ENCODE data around the gene TMEM242. TPM values are rescaled to one million over a fixed set of nuclear protein-coding genes. Genes with fewer than 3 reads are reported as not detected.

TMEM242 gene
- total and polyA plus RNA-seq, 2 of the 8 experiments (the other 6 are each of a cell fraction or from before 2014, with no cell fraction given), result 2.4 to 9.0 TPM

GRCh38 chr6:157304899-157305663 lies 18.2 kb downstream of the TMEM242 start:
- 92 to 100% methylated on average over 2 to 12 of the region's 12 CpGs for WGBS, 2 experiments (ENCODE audit: extremely low coverage in 1 of 2, insufficient coverage in 1 of 2, insufficient read length in 1 of 2, insufficient replicate concordance in 2 of 2, low coverage in 1 of 2, low lambda C conversion rate in 2 of 2, missing lambda C conversion rate in 1 of 2)
- no peak for FAIRE-seq
- no peak overlapping the region for H2BK12ac ChIP-seq (ENCODE audit: low read depth, low read length)
- H3K79me2 ChIP-seq (ENCODE audit: control insufficient read depth in 1 of 2, insufficient read depth in 2 of 2, low read length in 2 of 2), result no peaks in the 10 kb centered on the region; a peak in 1 of 4 replicates
- H3K27ac ChIP-seq (ENCODE audit: low read depth, low read length), result no peak overlapping the region
- no peak overlapping the region for H3K14ac ChIP-seq (ENCODE audit: insufficient read length)
- no peak overlapping the region for H3K9ac ChIP-seq (replicated peaks in 1 of 4; ENCODE audit: extremely low read depth in 1 of 4, low read depth in 3 of 4, low read length in 3 of 4)
- H3K4me1 ChIP-seq (replicated peaks in 1 of 4; ENCODE audit: control insufficient read depth in 3 of 4, insufficient read depth in 4 of 4, low read length in 3 of 4), result peaks cover 0 to 4% (median 3%) of the 10 kb centered on the region in 4 experiments; a peak in 4 of 7 replicates
- no peak overlapping the region for H2AFZ ChIP-seq (ENCODE audit: low read length)
- no peaks in the 10 kb centered on the region for H3K23me2 ChIP-seq (ENCODE audit: low read depth, low read length)
- H2BK120ac ChIP-seq (replicated peaks; ENCODE audit: low read depth, low read length), result no peak overlapping the region
- H3K56ac ChIP-seq (replicated peaks; ENCODE audit: insufficient read length, low read depth, low read length), result no peak overlapping the region
- H4K20me1 ChIP-seq (replicated peaks in 1 of 2; ENCODE audit: control insufficient read depth in 1 of 2, insufficient read depth in 2 of 2, low read length in 2 of 2), result no peaks in the 10 kb centered on the region
- no peak overlapping the region for H3K4ac ChIP-seq (replicated peaks; ENCODE audit: insufficient read length, low read depth, low read length)
- H2BK20ac ChIP-seq (ENCODE audit: low read length), result no peak overlapping the region
- H4K5ac ChIP-seq (ENCODE audit: insufficient read length, low read depth, low read length), result no peak overlapping the region
- no peak overlapping the region for H4K91ac ChIP-seq (replicated peaks; ENCODE audit: insufficient read length, low read length)
- no peaks in the 10 kb centered on the region for H3K36me3 ChIP-seq (ENCODE audit: control insufficient read depth in 2 of 4, insufficient read depth in 4 of 4, low read length in 3 of 4)
- no peak overlapping the region for H3K4me3 ChIP-seq (ENCODE audit: extremely low read depth in 1 of 4, insufficient read depth in 2 of 4, low read depth in 3 of 4, low read length in 4 of 4)
- H3K27me3 ChIP-seq (replicated peaks in 1 of 4; ENCODE audit: control insufficient read depth in 3 of 4, extremely low read depth in 1 of 4, insufficient read depth in 3 of 4, low read length in 3 of 4), result no peaks in the 10 kb centered on the region
- H2BK15ac ChIP-seq (ENCODE audit: low read length), result no peak overlapping the region
- no peak overlapping the region for H3K23ac ChIP-seq (ENCODE audit: insufficient read length)
- H2BK5ac ChIP-seq (ENCODE audit: low read depth, low read length), result no peak overlapping the region; the same call in 1 of the 2 replicates
- H4K8ac ChIP-seq (ENCODE audit: extremely low read depth, insufficient read depth, low read length), result no peak overlapping the region
- no peaks in the 10 kb centered on the region for H3K9me3 ChIP-seq (ENCODE audit: insufficient read depth in 2 of 2, low read depth in 1 of 2, low read length in 1 of 2)
- DNase-seq (ENCODE audit: low read depth in 1 of 2, low spot score in 2 of 2), result no peak
- no peak overlapping the region for H3K18ac ChIP-seq (ENCODE audit: extremely low read depth, low read length)
- H3K4me2 ChIP-seq (ENCODE audit: insufficient read depth in 1 of 2, low read depth in 2 of 2, low read length in 2 of 2), result no peak overlapping the region
- ChIA-PET POLR2A (ENCODE audit: partially characterized antibody) (interaction anchor here (0.9 to 1.1 kb wide), 2 partner anchors 10 to 18 kb away, joined by 3 to 4 read pairs; no protein-coding TSS in a partner anchor), CTCF (ENCODE audit: partially characterized antibody) (interaction anchor here (0.6 to 1.0 kb wide), 2 partner anchors 28 to 166 kb away, joined by 3 to 4 read pairs; no protein-coding TSS in a partner anchor)
- no peak overlapping the region for H2AK5ac ChIP-seq (ENCODE audit: low read depth, low read length)
- no peaks in the 10 kb centered on the region for H3K79me1 ChIP-seq (ENCODE audit: low read depth, low read length)
- TF ChIP-seq HDAC6 (IDR thresholded peaks at IDR 0.05; ENCODE audit: low read depth, low read length) (no peak), POLR2AphosphoS5 (IDR thresholded peaks at IDR 0.05; ENCODE audit: low read depth, low read length) (no peak), CBX8 (IDR thresholded peaks at IDR 0.05; ENCODE audit: borderline replicate concordance, low read depth, low read length) (no peak), KDM5A (IDR thresholded peaks at IDR 0.05; ENCODE audit: low read length) (no peak), NRF1 (IDR thresholded peaks at IDR 0.05; ENCODE audit: low read depth, low read length) (no peak), SIRT6 (IDR thresholded peaks at IDR 0.05; ENCODE audit: low read length) (no peak), CEBPB (IDR thresholded peaks at IDR 0.05; ENCODE audit: low read depth, low read length) (no peak), KDM1A (IDR thresholded peaks at IDR 0.05; ENCODE audit: borderline replicate concordance, low read length) (no peak), SIN3A (conservative IDR thresholded peaks at IDR 0.05 in 1 of 2, IDR thresholded peaks at IDR 0.05 in 1 of 2; ENCODE audit: low read depth in 1 of 2, low read length in 2 of 2) (no peak), RFX5 (IDR thresholded peaks at IDR 0.05; ENCODE audit: borderline replicate concordance, low read depth, low read length) (no peak), BRCA1 (IDR thresholded peaks at IDR 0.05; ENCODE audit: low read depth, low read length) (no peak), RXRA (IDR thresholded peaks at IDR 0.05; ENCODE audit: insufficient read depth, low read depth, low read length) (no peak), RAD21 (IDR thresholded peaks at IDR 0.05 in 1 of 2, conservative IDR thresholded peaks at IDR 0.05 in 1 of 2; ENCODE audit: low read depth in 2 of 2, low read length in 2 of 2) (no peak)

Measured in H1 (cell line).